SK-N-SH (cell line): ENCODE data around the gene JAZF1. TPM values are rescaled to one million over a fixed set of nuclear protein-coding genes. Genes with fewer than 3 reads are reported as not detected.

ENCODE experiments used
- CTCF ChIA-PET: fragments of 300-600, 350-600 bp; formaldehyde crosslinking; extraction: SDS; loops from one replicate; lab custom pipeline; 2021; lab: Yijun Ruan, JAX
- POLR2A ChIA-PET: fragments of 350-600 bp; sonication (Branson Sonifier 250); formaldehyde crosslinking; extraction: SDS; loops from one replicate; lab custom pipeline; 2020; ENCODE audit warnings: antibody characterized with exemption, inconsistent platforms; lab: Yijun Ruan, JAX
- DNase-seq: peaks from one replicate; pipeline ENCODE4 v3.0.0; 2012
- H2AFZ ChIP-seq: fragments of 200-600 bp; sonication (generic); 2 replicates; pipeline ENCODE4 v1.8.1; 2016; ENCODE audit warnings: antibody characterized with exemption, mild to moderate bottlenecking, low read depth
- H3F3A ChIP-seq: fragments of 200-600 bp; sonication (generic); replicated peaks from 2 replicates; pipeline ENCODE3; 2016; ENCODE audit warnings: antibody characterized with exemption, mild to moderate bottlenecking; ENCODE audit not compliant: insufficient read depth
- H3K27ac ChIP-seq, 2 experiments: fragments of 200-500 bp in 1 of 2; fragments of 200-600 bp in 1 of 2; sonication (Bioruptor generic) in 1 of 2; sonication (generic), shearing (Covaris generic) in 1 of 2; 2 replicates each; pipeline versions ENCODE4 v1.5.1 to v1.6.1; 2014 to 2016; ENCODE audit warnings: low read depth in 2 of 2, inconsistent platforms in 1 of 2, low read length in 1 of 2, mild to moderate bottlenecking in 1 of 2, mixed read lengths in 1 of 2
- H3K27me3 ChIP-seq: fragments of 200-600 bp; sonication (generic), shearing (Covaris generic); 2 replicates; pipeline ENCODE4 v1.6.1; 2016; ENCODE audit warnings: mixed run types; ENCODE audit not compliant: insufficient read depth
- H3K36me3 ChIP-seq, 2 experiments: fragments of 200-500 bp in 1 of 2; fragments of 200-600 bp in 1 of 2; sonication (Bioruptor generic) in 1 of 2; sonication (generic) in 1 of 2; replicated peaks in 1 of 2; 2 replicates each; pipeline versions ENCODE3 to v1.5.1; 2014 to 2016; ENCODE audit warnings: low read length in 1 of 2, mild to moderate bottlenecking in 1 of 2; ENCODE audit not compliant: insufficient read depth in 2 of 2, control insufficient read depth in 1 of 2
- H3K4me1 ChIP-seq, 2 experiments: fragments of 200-500 bp in 1 of 2; fragments of 200-600 bp in 1 of 2; sonication (Bioruptor generic) in 1 of 2; sonication (generic), shearing (Covaris generic) in 1 of 2; 2 replicates each; pipeline versions ENCODE4 v1.5.1 to v1.6.1; 2014 to 2016; ENCODE audit warnings: low read depth in 1 of 2, low read length in 1 of 2, mixed run types in 1 of 2; ENCODE audit not compliant: insufficient read depth in 2 of 2, control insufficient read depth in 1 of 2
- H3K4me2 ChIP-seq: fragments of 200-600 bp; sonication (generic), shearing (Covaris generic); 2 replicates; pipeline ENCODE4 v1.6.1; 2017; ENCODE audit warnings: mixed run types
- H3K4me3 ChIP-seq, 2 experiments: fragments of 200-500 bp in 1 of 2; fragments of 200-600 bp in 1 of 2; sonication (Bioruptor generic) in 1 of 2; sonication (generic), shearing (Covaris generic) in 1 of 2; 2 replicates each; pipeline versions ENCODE4 v1.5.1 to v1.8.1; 2014 to 2016; ENCODE audit warnings: low read depth in 2 of 2, inconsistent platforms in 1 of 2, low read length in 1 of 2, mild to moderate bottlenecking in 1 of 2, mixed read lengths in 1 of 2, moderate library complexity in 1 of 2
- H3K79me2 ChIP-seq: fragments of 200-600 bp; sonication (generic); 2 replicates; pipeline ENCODE4 v1.8.1; 2017; ENCODE audit warnings: mild to moderate bottlenecking; ENCODE audit not compliant: insufficient read depth
- H3K9ac ChIP-seq: fragments of 200-600 bp; sonication (generic); 2 replicates; pipeline ENCODE4 v1.6.1; 2017; ENCODE audit warnings: mixed run types
- H3K9me2 ChIP-seq: fragments of 200-600 bp; sonication (generic); 2 replicates; pipeline ENCODE4 v1.6.1; 2017; ENCODE audit warnings: mixed run types
- H3K9me3 ChIP-seq: fragments of 200-600 bp; sonication (generic); 2 replicates; pipeline ENCODE4 v1.6.1; 2017; ENCODE audit warnings: mixed run types, mild to moderate bottlenecking, moderate library complexity
- H4K20me1 ChIP-seq: fragments of 200-600 bp; sonication (generic); 2 replicates; pipeline ENCODE4 v1.6.1; 2017; ENCODE audit warnings: mild to moderate bottlenecking, mixed run types; ENCODE audit not compliant: insufficient read depth
- CHD2 ChIP-seq: fragments of 150-350 bp; IDR thresholded peaks from 2 replicates; pipeline ENCODE4 v1.6.1; 2018; ENCODE audit warnings: low read length; ENCODE audit not compliant: partially characterized antibody
- FOXJ3 ChIP-seq: sonication (generic); formaldehyde crosslinking; IDR thresholded peaks from 2 replicates; pipeline ENCODE4 v1.5.1; 2020; ENCODE audit warnings: mild to moderate bottlenecking, missing genetic modification reagents
- FOXM1 ChIP-seq: IDR thresholded peaks from 2 replicates; pipeline ENCODE4 v1.4.0; 2012; ENCODE audit warnings: low read depth, mild to moderate bottlenecking
- GATA2 ChIP-seq: sonication (generic); formaldehyde crosslinking; IDR thresholded peaks from 2 replicates; pipeline ENCODE4 v1.5.0; 2020; ENCODE audit warnings: mild to moderate bottlenecking, missing genetic modification reagents
- JUND ChIP-seq: IDR thresholded peaks from 2 replicates; pipeline ENCODE4 v1.4.0; 2012
- MEF2A ChIP-seq: IDR thresholded peaks from 2 replicates; pipeline ENCODE4 v1.4.0; 2012; ENCODE audit warnings: low read depth, borderline replicate concordance
- MXI1 ChIP-seq: IDR thresholded peaks from 2 replicates; pipeline ENCODE4 v1.6.1; 2012; ENCODE audit warnings: mild to moderate bottlenecking, low read depth, low read length, improper control_type of control experiment
- NFIC ChIP-seq: IDR thresholded peaks from 2 replicates; pipeline ENCODE4 v1.4.0; 2012; ENCODE audit warnings: borderline replicate concordance
- NRF1 ChIP-seq: IDR thresholded peaks from 2 replicates; pipeline ENCODE4 v1.6.1; 2012; ENCODE audit warnings: low read depth, mild to moderate bottlenecking, low read length
- RAD21 ChIP-seq: IDR thresholded peaks from 2 replicates; pipeline ENCODE4 v1.6.1; 2012; ENCODE audit warnings: mild to moderate bottlenecking, low read length
- REST ChIP-seq: IDR thresholded peaks from 2 replicates; pipeline ENCODE4 v1.6.1; 2012; ENCODE audit warnings: mild to moderate bottlenecking, low read depth, low read length, moderate library complexity
- RXRA ChIP-seq: IDR thresholded peaks from 2 replicates; pipeline ENCODE4 v1.4.0; 2012; ENCODE audit warnings: low read depth, mild to moderate bottlenecking, borderline replicate concordance
- SMC3 ChIP-seq: IDR thresholded peaks from 2 replicates; pipeline ENCODE4 v1.6.1; 2012; ENCODE audit warnings: low read depth, low read length, improper control_type of control experiment
- TCF12 ChIP-seq: IDR thresholded peaks from 2 replicates; pipeline ENCODE4 v1.4.0; 2012
- TEAD4 ChIP-seq: IDR thresholded peaks from 2 replicates; pipeline ENCODE4 v1.4.0; 2012; ENCODE audit warnings: mild to moderate bottlenecking, borderline replicate concordance; ENCODE audit not compliant: insufficient read depth
- USF1 ChIP-seq: IDR thresholded peaks from 2 replicates; pipeline ENCODE4 v1.4.0; 2012; ENCODE audit warnings: low read depth, borderline replicate concordance
- YY1 ChIP-seq: IDR thresholded peaks from 2 replicates; pipeline ENCODE4 v1.4.0; 2012; ENCODE audit warnings: low read depth, mild to moderate bottlenecking
- WGBS: methylation state at CpG from one replicate; pipeline ENCODE4 v1.1.6; 2017; ENCODE audit warnings: low lambda C conversion rate; 5-methylcytosine and 5-hydroxymethylcytosine counted together
- polyA plus RNA-seq, 3 experiments: library from polyadenylated mRNA; depleted of rRNA; stranded (reverse); fragments of >200 nt; gene quantifications; 2 replicates each; pipeline ENCODE4 v1.2.3, GENCODE V29; 2012
- TF ChIP-seq, protein P1 (sequence below): IDR thresholded peaks from 2 replicates; pipeline ENCODE4 v1.4.0; 2012; ENCODE audit warnings: low read depth, borderline replicate concordance
- TF ChIP-seq, protein P2 (sequence below): fragments of 150-350 bp; IDR thresholded peaks from 2 replicates; pipeline ENCODE4 v1.6.1; 2016; ENCODE audit warnings: mild to moderate bottlenecking, low read depth, low read length

Gene JAZF1
- polyA plus RNA-seq, 1 of the 3 experiments (the other 2 are of a cell fraction) = 1.7 TPM

GRCh38 chr7:27868131-27868550, 312.5 kb downstream of the JAZF1 start:
- no peaks in the 10 kb centered on the region for H4K20me1 ChIP-seq
- H3K9me2 ChIP-seq = no peaks in the 10 kb centered on the region
- H2AFZ ChIP-seq = no peak overlapping the region
- H3K9ac ChIP-seq = no peak overlapping the region
- ChIA-PET CTCF (no interaction called here), POLR2A (no interaction called here)
- H3K9me3 ChIP-seq = no peaks in the 10 kb centered on the region
- peaks cover 0 to 3% of the 10 kb centered on the region in 2 experiments; a peak in 2 of 4 replicates for H3K4me1 ChIP-seq
- no peak for DNase-seq
- no peaks in the 10 kb centered on the region for H3F3A ChIP-seq
- H3K4me2 ChIP-seq = no peak overlapping the region
- H3K79me2 ChIP-seq = no peaks in the 10 kb centered on the region
- no peak for TF ChIP-seq YY1
- TF ChIP-seq, protein P1, sequence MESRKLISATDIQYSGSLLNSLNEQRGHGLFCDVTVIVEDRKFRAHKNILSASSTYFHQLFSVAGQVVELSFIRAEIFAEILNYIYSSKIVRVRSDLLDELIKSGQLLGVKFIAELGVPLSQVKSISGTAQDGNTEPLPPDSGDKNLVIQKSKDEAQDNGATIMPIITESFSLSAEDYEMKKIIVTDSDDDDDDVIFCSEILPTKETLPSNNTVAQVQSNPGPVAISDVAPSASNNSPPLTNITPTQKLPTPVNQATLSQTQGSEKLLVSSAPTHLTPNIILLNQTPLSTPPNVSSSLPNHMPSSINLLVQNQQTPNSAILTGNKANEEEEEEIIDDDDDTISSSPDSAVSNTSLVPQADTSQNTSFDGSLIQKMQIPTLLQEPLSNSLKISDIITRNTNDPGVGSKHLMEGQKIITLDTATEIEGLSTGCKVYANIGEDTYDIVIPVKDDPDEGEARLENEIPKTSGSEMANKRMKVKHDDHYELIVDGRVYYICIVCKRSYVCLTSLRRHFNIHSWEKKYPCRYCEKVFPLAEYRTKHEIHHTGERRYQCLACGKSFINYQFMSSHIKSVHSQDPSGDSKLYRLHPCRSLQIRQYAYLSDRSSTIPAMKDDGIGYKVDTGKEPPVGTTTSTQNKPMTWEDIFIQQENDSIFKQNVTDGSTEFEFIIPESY = no peak
- TF ChIP-seq, protein P2, sequence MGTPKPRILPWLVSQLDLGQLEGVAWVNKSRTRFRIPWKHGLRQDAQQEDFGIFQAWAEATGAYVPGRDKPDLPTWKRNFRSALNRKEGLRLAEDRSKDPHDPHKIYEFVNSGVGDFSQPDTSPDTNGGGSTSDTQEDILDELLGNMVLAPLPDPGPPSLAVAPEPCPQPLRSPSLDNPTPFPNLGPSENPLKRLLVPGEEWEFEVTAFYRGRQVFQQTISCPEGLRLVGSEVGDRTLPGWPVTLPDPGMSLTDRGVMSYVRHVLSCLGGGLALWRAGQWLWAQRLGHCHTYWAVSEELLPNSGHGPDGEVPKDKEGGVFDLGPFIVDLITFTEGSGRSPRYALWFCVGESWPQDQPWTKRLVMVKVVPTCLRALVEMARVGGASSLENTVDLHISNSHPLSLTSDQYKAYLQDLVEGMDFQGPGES = no peak
- no peak for TF ChIP-seq RAD21
- TF ChIP-seq REST = no peak
- no peak for TF ChIP-seq TEAD4
- no peak for TF ChIP-seq FOXM1
- no peak for TF ChIP-seq SMC3
- TF ChIP-seq USF1 = no peak
- TF ChIP-seq CHD2 = no peak
- no peak for TF ChIP-seq FOXJ3
- TF ChIP-seq RXRA = no peak
- TF ChIP-seq NFIC = no peak
- no peak for TF ChIP-seq NRF1
- no peak for TF ChIP-seq GATA2 (CRISPR knock-in tag)
- no peak for TF ChIP-seq MEF2A
- no peak for TF ChIP-seq TCF12
- TF ChIP-seq JUND = no peak
- TF ChIP-seq MXI1 = no peak
- no peaks in the 10 kb centered on the region for H3K36me3 ChIP-seq
- 95% methylated on average over 15 of the region's 15 CpGs for WGBS
- no peak overlapping the region for H3K27ac ChIP-seq
- no peaks in the 10 kb centered on the region for H3K27me3 ChIP-seq
- H3K4me3 ChIP-seq = no peak overlapping the region
